Activated CD4-positive, alpha-beta T cell treated with anti-CD3 and anti-CD28 coated beads, Interleukin-10, Interleukin-2, amounts not matched to agents 100 ng/mL and 50 ng/mL, durations not matched to agents 16 hours and 8 hours (primary cell): ENCODE measurements around the gene CEMIP.

Experiments
- DNase-seq: peaks from one replicate; pipeline ENCODE4 v3.0.0-alpha.2; 2020

Gene CEMIP

DNA sequence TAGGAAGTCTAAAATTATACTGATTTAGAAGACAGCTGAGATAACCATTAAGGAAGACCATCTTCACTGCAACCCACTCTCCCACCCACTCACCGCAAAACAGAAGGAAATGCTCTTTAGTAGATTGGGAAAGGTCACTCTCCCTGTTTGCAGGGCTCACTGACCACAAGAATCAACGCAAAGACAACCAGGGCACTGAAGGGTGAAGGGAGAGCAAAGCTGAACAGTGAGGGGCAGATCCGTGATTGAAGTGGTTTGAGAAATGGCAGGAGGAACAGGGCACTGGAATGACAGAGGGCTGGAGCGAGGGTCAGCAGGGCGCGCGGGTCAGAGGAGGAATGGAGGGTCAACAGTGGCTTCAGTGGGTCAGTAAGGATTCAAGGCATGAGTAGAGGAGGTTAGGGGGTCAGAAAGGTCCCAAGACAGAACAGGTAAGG lies 209.9 kb downstream of the CEMIP start:
- no peak for DNase-seq

GRCh38 chr15:80989518-80990478 lies 210.6 kb downstream of the CEMIP start, which contains the start of gene MESD:
Gene MESD, minus strand, starts transcription at chr15:80989819. Its CDS starts 28 bp downstream, at chr15:80989791.
- DNase-seq: peak; percentile 98

GRCh38 chr15:80990955-80991354 lies 211.8 kb downstream of the CEMIP start:
- no peak for DNase-seq

GRCh38 chr15:80991421-80991820 lies 212.3 kb downstream of the CEMIP start:
- DNase-seq: peak; percentile 54

GRCh38 chr15:80992006-80992405 lies 212.8 kb downstream of the CEMIP start:
- no peak for DNase-seq

- DNase-seq: no peak
These were observed 213.3 kb downstream of the CEMIP start for GRCh38 chr15:80992441-80992840.

- DNase-seq: peak; percentile 53
These were observed 217.1 kb downstream of the CEMIP start for GRCh38 chr15:80996247-80996646.

GRCh38 chr15:80997692-80998091 lies 218.5 kb downstream of the CEMIP start:
- DNase-seq: no peak

GRCh38 chr15:80998251-80998650 lies 219.1 kb downstream of the CEMIP start:
- no peak for DNase-seq

DNA sequence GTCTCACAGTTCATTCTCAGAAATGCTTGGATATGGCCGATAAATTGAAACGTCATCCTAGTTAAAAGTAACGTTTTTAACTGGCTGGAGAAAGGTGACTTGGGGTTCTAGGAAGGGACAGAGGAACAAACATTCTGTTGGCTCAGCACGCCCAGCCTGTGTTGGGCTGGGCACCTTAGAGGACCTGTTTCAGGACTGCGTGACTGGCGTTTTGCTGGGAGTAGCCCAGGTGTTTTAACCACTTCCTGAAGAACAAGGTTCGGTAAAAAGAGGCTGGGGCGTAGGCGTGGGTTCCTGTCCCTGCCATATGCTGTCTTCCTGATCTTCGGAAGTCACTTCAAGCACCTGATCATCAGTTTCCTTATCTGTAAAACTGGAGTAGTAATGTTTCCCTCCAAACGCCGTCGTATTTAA lies 220.5 kb downstream of the CEMIP start:
- peak; percentile 83 for DNase-seq

DNA sequence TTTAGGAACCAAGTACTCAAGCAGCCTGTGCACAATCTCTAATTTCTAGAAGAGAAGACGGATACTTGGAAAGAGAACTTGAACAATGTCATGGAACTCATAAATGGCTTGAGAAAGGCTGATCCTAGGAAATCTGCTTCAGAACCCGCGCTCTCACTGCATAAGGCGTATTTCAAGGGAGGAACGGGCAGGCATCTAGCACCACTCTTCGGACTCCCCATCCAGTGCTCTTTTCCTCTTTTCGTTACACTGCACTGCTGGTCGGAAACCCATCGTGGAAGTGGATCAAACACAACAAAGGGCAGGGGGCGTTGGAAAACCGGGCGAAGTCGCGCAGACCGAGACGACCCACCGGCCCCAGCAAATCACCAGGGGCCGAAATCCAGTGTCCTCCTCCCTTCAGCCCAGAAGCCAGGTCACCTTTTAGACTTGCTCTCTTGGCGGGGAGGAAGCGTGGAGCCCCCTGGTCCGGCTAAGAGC lies 221.0 kb downstream of the CEMIP start:
- no peak for DNase-seq

DNA sequence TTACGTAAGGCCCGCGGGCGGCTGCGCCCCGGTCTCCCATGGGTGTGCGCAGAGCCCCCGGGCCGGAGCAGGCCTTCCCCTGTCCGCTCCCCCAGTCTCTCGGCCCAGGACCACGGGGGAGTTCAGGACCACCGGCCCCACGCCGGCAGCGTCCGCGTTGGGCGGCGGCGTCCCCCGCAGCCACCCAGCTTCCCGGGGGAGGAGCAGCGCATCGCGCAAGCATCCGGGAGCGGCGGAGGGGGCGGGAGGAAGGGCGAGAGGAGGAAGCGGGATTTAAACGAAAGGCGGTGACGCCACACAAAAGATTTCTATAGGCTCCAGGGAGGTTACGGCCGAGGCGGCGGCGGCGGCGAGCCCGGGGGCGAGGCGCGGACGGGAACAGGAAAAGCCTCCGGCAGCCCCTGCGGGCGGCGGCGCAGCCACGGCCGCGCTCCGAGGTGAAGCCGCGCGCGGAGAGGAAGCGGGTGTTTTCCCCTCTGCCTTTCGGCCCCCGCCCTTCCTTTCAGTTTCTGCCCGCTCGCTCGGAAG lies 221.5 kb downstream of the CEMIP start, which contains the start of gene TLNRD1:
TSS of gene TLNRD1 (plus strand) at position 300 of the 528 bp plus-strand sequence. CDS start 1,349 bp downstream, outside the sequence.
- DNase-seq: peak; percentile 94
